Activated naive CD4-positive, alpha-beta T cell treated with anti-CD3 and anti-CD28 coated beads for 36 hours (primary cell): Measurements from ENCODE around the gene CACNA2D3. TPM values are rescaled to one million over a fixed set of nuclear protein-coding genes. Genes with fewer than 3 reads are reported as not detected.
"Not testable (repeated sequence)": the region's sequence is repeated elsewhere in the genome, so short reads cannot be mapped to it uniquely, and the experiment has no call there.

Experiments used
- CTCF ChIA-PET: fragments of 350-600 bp; sonication (Branson Sonifier 250); formaldehyde crosslinking; loops from one replicate; lab custom pipeline; 2021; ENCODE audit warnings: antibody characterized with exemption; lab: Charles Lee
- DNase-seq: peaks from one replicate; pipeline ENCODE4 v3.0.0-alpha.2; 2020
- H3K27ac Mint-ChIP-seq: one replicate; pipeline ENCODE4 v1.8.0; 2021; ENCODE audit warnings: mild to moderate bottlenecking, mixed read lengths
- H3K27me3 Mint-ChIP-seq: one replicate; pipeline ENCODE4 v1.8.0; 2021; ENCODE audit warnings: low read depth, mixed read lengths
- H3K36me3 Mint-ChIP-seq: one replicate; pipeline ENCODE4 v1.8.0; 2021; ENCODE audit warnings: low read depth, mixed read lengths
- H3K4me1 Mint-ChIP-seq: one replicate; pipeline ENCODE4 v1.8.0; 2021; ENCODE audit warnings: low read depth, mixed read lengths
- H3K4me3 Mint-ChIP-seq: one replicate; pipeline ENCODE4 v1.8.0; 2021; ENCODE audit warnings: mild to moderate bottlenecking, moderate library complexity, mixed read lengths
- H3K9me3 Mint-ChIP-seq: one replicate; pipeline ENCODE4 v1.8.0; 2021; ENCODE audit warnings: mixed read lengths
- intact Hi-C: fragments of 100-400 bp; cut with micrococcal nuclease; formaldehyde crosslinking; loops from one replicate; pipeline ENCODE4 v1.15.1; 2023
- total RNA-seq, 2 experiments: library from RNA; stranded (reverse); gene quantifications; one replicate each; pipeline ENCODE4 v1.2.3, GENCODE V29; 2021

The CACNA2D3 gene
- total RNA-seq, 2 experiments from 2014 or later = not detected

DNA sequence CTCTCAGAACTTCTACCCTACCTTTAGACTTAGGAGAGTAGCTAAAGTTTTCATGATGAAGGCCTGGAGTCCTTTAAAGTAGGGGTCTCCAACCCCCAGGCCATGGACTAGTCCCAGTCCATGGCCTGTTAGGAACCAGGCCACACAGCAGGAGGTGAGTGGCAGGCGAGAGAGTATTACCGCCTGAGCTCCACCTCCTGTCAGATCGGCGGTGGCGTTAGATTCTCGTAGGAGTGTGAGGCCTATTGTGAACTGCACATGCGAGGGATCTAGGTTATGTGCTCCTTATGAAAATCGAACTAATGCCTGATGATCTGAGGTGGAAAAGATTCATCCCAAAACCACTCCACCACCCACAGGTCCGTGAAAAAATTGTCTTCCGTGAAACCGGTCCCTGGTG, 18.3 kb upstream of the CACNA2D3 start:
- Mint-ChIP-seq H3K27me3 (peaks cover 5% of the 10 kb centered on the region), H3K27ac (no peak overlapping the region), H3K4me3 (no peak overlapping the region), H3K36me3 (no peaks in the 10 kb centered on the region), H3K4me1 (no peaks in the 10 kb centered on the region), H3K9me3 (peaks cover under 1% of the 10 kb centered on the region)
- intact Hi-C loops = no loop called here
- no peak for DNase-seq
- CTCF ChIA-PET = interaction anchor here (0.7 kb wide), 1 partner anchor 88 kb away, joined by 3 read pairs; no protein-coding TSS in a partner anchor

- DNase-seq, CTCF ChIA-PET, H3K27ac Mint-ChIP-seq, H3K9me3 Mint-ChIP-seq, H3K4me3 Mint-ChIP-seq, H3K4me1 Mint-ChIP-seq, H3K36me3 Mint-ChIP-seq, intact Hi-C loops: not testable (repeated sequence)
- peaks cover 36% of the 10 kb centered on the region for H3K27me3 Mint-ChIP-seq
These were observed 6.2 kb upstream of the CACNA2D3 start for GRCh38 chr3:54116129-54116528.

- peaks cover 6% of the 10 kb centered on the region for H3K9me3 Mint-ChIP-seq
- CTCF ChIA-PET = no interaction called here
- intact Hi-C loops = no loop called here
- no peaks in the 10 kb centered on the region for H3K36me3 Mint-ChIP-seq
- peaks cover 9% of the 10 kb centered on the region for H3K4me1 Mint-ChIP-seq
- H3K27ac Mint-ChIP-seq = no peak overlapping the region
- no peak overlapping the region for H3K4me3 Mint-ChIP-seq
- DNase-seq = no peak
- H3K27me3 Mint-ChIP-seq = peaks cover 48% of the 10 kb centered on the region
These were observed 1.5 kb upstream of the CACNA2D3 start for GRCh38 chr3:54120657-54121413.

GRCh38 chr3:54121414-54122323, 683 bp upstream of the CACNA2D3 start:
- intact Hi-C loops = no loop called here

DNA sequence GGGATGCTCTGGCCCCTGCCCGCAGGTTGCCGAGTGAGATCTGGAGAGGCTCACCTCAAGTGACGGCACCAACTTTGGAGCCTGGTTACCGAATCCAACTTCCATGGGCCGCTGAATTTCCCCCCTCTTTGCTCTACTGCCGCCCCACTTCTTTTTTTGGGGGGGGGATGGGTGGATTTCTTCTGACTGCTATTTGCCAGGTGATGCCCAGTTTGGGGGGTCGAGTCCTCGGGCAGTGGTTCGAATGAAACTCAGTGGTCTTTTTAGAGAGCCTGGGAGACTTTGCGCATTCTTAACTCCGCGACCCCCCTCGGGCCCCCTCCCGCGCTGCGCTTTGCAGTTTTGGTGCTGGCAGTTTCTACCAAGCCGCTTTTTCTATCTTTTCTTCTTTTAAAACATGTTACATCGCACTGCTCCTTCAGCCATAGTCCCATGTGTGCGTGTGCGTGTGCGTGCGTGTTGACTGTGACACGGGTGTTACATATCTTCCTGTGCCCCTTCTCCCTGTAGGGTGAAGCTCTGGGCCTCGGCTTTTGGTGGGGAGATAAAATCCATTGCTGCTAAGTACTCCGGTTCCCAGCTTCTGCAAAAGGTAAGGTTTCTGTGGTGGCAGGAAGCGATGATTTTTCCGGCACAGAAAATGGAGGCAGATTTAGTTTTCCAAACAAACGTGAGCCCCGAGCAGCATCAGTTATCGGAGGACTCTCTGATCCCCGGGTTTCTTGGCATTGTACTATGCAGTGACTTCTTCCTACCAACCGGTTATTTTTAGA, 837 bp downstream of the CACNA2D3 start:
- CTCF ChIA-PET = no interaction called here
- no peak overlapping the region for H3K27ac Mint-ChIP-seq
- peaks cover 9% of the 10 kb centered on the region for H3K4me1 Mint-ChIP-seq
- intact Hi-C loops = no loop called here
- H3K27me3 Mint-ChIP-seq = peaks cover 44% of the 10 kb centered on the region
- no peaks in the 10 kb centered on the region for H3K9me3 Mint-ChIP-seq
- no peak for DNase-seq
- H3K4me3 Mint-ChIP-seq = peak overlapping the region; percentile 27
- H3K36me3 Mint-ChIP-seq = no peaks in the 10 kb centered on the region

More at GRCh38 chr3:54121414-54122323, 683 bp upstream of the CACNA2D3 start:
- Mint-ChIP-seq H3K27me3 (peaks cover 44% of the 10 kb centered on the region), H3K4me3 (no peak overlapping the region), H3K36me3 (no peaks in the 10 kb centered on the region), H3K9me3 (peaks cover under 1% of the 10 kb centered on the region), H3K27ac (no peak overlapping the region), H3K4me1 (peaks cover 9% of the 10 kb centered on the region)
- CTCF ChIA-PET = no interaction called here
- DNase-seq = no peak

- Mint-ChIP-seq H3K27me3 (peaks cover 50% of the 10 kb centered on the region), H3K4me1 (peaks cover 9% of the 10 kb centered on the region), H3K4me3 (no peak overlapping the region), H3K9me3 (no peaks in the 10 kb centered on the region), H3K36me3 (no peaks in the 10 kb centered on the region), H3K27ac (no peak overlapping the region)
- CTCF ChIA-PET = no interaction called here
- intact Hi-C loops = no loop called here
- no peak for DNase-seq
These were observed 1.4 kb downstream of the CACNA2D3 start for GRCh38 chr3:54123776-54124196.

DNA sequence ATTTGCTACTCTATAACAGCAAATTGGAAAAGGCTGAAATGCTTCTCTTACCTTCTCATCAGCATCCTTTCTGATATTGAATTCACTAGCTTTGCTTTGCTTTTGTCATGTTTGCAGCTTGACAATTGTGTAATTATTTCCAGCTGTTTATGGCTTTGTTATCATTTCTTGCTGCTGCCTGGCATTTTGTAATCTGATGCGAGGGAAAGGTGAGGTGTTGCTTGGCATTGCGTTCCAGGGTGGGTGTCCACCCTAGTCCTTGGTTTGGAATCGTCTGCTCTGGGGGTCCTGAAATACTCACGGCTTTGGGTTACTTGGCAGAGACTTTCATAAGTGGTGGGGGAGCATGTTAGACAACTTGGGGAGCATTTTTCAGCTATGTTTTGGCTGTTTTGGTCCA, 2.9 kb downstream of the CACNA2D3 start:
- Mint-ChIP-seq H3K27me3 (peaks cover 41% of the 10 kb centered on the region), H3K4me3 (no peak overlapping the region), H3K9me3 (no peaks in the 10 kb centered on the region), H3K4me1 (peaks cover 9% of the 10 kb centered on the region), H3K27ac (no peak overlapping the region), H3K36me3 (no peaks in the 10 kb centered on the region)
- intact Hi-C loops = no loop called here
- CTCF ChIA-PET = no interaction called here
- no peak for DNase-seq

- Mint-ChIP-seq H3K36me3 (no peaks in the 10 kb centered on the region), H3K4me1 (peaks cover 9% of the 10 kb centered on the region), H3K9me3 (no peaks in the 10 kb centered on the region), H3K4me3 (no peak overlapping the region), H3K27me3 (peaks cover 32% of the 10 kb centered on the region), H3K27ac (no peak overlapping the region)
- intact Hi-C loops = no loop called here
- no peak for DNase-seq
- CTCF ChIA-PET = no interaction called here
These were observed 4.2 kb downstream of the CACNA2D3 start for GRCh38 chr3:54126551-54126950.

DNA sequence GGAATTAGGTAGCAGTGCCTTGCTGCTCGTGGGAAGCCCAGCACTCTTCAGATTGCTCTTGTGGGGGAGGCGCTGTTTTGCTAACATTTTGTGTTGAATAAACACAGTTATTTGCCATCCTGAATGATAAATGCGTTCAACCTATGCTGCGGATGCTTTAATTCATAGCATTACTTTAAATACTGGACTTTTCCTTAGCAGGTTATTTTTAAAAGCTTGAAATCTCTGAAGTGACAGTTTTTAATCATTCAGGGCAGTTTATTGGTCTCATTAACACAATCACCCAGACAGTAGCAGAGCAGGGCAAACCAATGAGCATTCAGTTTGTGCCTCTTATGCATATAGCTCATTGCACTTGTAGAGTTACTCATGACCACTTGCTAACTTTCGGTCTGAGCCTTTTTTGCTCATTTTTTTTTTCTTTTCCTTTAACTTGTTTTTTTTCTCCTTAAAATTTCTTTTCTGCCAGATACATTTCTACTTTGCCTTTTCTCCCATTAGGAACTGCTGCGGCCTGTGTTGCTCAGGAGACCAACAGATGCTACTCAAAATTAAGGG, 5.2 kb downstream of the CACNA2D3 start:
- H3K27me3 Mint-ChIP-seq = peaks cover 33% of the 10 kb centered on the region
- CTCF ChIA-PET = no interaction called here
- peaks cover 9% of the 10 kb centered on the region for H3K4me1 Mint-ChIP-seq
- intact Hi-C loops = no loop called here
- H3K9me3 Mint-ChIP-seq = no peaks in the 10 kb centered on the region
- no peak for DNase-seq
- H3K4me3 Mint-ChIP-seq = no peak overlapping the region
- H3K27ac Mint-ChIP-seq = no peak overlapping the region
- no peaks in the 10 kb centered on the region for H3K36me3 Mint-ChIP-seq

DNA sequence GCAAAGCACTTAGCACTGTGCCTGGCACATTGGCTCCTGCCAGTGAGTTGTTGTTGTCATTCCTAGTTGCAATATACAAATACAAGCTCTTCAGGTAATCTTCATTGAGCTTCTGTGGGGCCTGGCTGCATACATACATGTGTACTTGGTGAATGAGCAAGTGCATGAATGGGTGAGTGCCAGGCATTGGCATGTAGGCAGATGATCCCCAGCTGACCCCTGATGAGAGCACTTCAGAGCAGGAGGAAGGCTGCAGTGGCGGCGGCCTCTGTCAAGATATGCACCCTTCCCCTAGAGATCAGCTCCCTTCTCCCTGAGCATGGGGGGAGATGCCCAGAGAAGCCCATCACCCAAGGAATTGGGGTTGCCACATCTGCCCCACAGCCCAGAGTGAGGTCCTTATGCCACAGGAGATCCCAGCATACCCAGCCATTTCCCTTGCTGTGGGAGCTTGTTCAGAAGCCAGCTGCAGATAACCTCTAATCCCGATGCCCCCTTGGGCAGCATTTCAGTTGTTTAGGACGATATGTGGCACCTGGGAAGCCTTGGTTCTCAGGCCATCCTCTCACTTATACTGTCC, 8.8 kb downstream of the CACNA2D3 start:
- CTCF ChIA-PET = no interaction called here
- Mint-ChIP-seq H3K4me1 (no peaks in the 10 kb centered on the region), H3K4me3 (no peak overlapping the region), H3K36me3 (no peaks in the 10 kb centered on the region), H3K27ac (no peak overlapping the region), H3K9me3 (no peaks in the 10 kb centered on the region), H3K27me3 (peaks cover 9% of the 10 kb centered on the region)
- intact Hi-C loops = no loop called here
- no peak for DNase-seq

DNA sequence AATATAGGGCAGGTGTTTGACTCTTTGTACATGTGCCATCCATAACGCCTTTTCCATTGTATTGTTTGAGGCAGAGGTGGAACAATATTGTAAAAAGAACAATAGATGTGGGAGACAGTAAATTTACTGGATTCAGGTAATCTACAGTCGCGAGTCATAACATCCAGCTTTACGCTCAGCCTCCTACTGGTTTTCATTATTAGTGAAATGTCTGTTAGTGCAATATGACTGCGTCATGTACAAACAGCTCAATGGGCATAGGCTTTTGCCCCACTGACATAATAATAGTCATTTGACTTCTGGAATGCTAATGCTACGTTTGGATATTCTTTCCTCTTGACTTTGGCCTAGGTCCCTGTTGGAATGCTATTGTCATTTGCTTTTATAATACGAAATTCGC, 9.5 kb downstream of the CACNA2D3 start:
- Mint-ChIP-seq H3K36me3 (no peaks in the 10 kb centered on the region), H3K27ac (no peak overlapping the region), H3K27me3 (peaks cover 12% of the 10 kb centered on the region), H3K9me3 (no peaks in the 10 kb centered on the region), H3K4me1 (no peaks in the 10 kb centered on the region), H3K4me3 (no peak overlapping the region)
- intact Hi-C loops = no loop called here
- DNase-seq = no peak
- CTCF ChIA-PET = no interaction called here

GRCh38 chr3:54132685-54133084, 10.3 kb downstream of the CACNA2D3 start:
- H3K36me3 Mint-ChIP-seq = no peaks in the 10 kb centered on the region
- H3K4me1 Mint-ChIP-seq = no peaks in the 10 kb centered on the region
- no peaks in the 10 kb centered on the region for H3K9me3 Mint-ChIP-seq
- no peak overlapping the region for H3K4me3 Mint-ChIP-seq
- intact Hi-C loops = no loop called here
- DNase-seq = no peak
- H3K27ac Mint-ChIP-seq = no peak overlapping the region
- CTCF ChIA-PET = no interaction called here
- H3K27me3 Mint-ChIP-seq = peaks cover 12% of the 10 kb centered on the region
